Kidney (tissue), 14 donors: ENCODE results near the gene SF3B2. TPM values are rescaled to one million over a fixed set of nuclear protein-coding genes. Genes with fewer than 3 reads are reported as not detected.
"Not testable (repeated sequence)": the region's sequence is repeated elsewhere in the genome, so short reads cannot be mapped to it uniquely, and the experiment has no call there.

Experiments used
- DNase-seq, 5 donors: peaks; one replicate each; pipeline ENCODE4 v3.0.0-alpha.2; 2013 to 2020
- FAIRE-seq: peaks from 2 replicates; lab custom pipeline; 2012; peaks lifted over from hg19 to GRCh38; lab: Jason Lieb, UNC
- H3K27ac ChIP-seq, 2 donors: one replicate each; pipeline ENCODE4 v1.7.0; 2013; ENCODE audit warnings: low read depth in 2 of 2, low read length in 2 of 2, inconsistent platforms in 1 of 2
- H3K27me3 ChIP-seq: one replicate; pipeline ENCODE4 v1.7.1; 2013; ENCODE audit warnings: low read length, inconsistent platforms; ENCODE audit not compliant: control insufficient read depth, insufficient read depth
- H3K36me3 ChIP-seq, 3 donors: one replicate each; pipeline versions ENCODE4 v1.7.0 to v1.7.1; 2013; ENCODE audit warnings: low read length in 3 of 3, control low read depth in 1 of 3, inconsistent platforms in 1 of 3; ENCODE audit not compliant: insufficient read depth in 3 of 3, control insufficient read depth in 2 of 3
- H3K4me1 ChIP-seq, 3 donors: one replicate each; pipeline versions ENCODE4 v1.7.0 to v1.7.1; 2013; ENCODE audit warnings: low read length in 3 of 3, inconsistent platforms in 1 of 3, low read depth in 1 of 3; ENCODE audit not compliant: control insufficient read depth in 2 of 3, insufficient read depth in 2 of 3
- H3K4me3 ChIP-seq, 3 donors: one replicate each; pipeline versions ENCODE4 v1.7.0 to v1.8.1; 2013; ENCODE audit warnings: low read length in 3 of 3, control low read depth in 1 of 3, inconsistent platforms in 1 of 3
- H3K9ac ChIP-seq, 3 donors: one replicate each; pipeline versions ENCODE4 v1.7.0 to v1.7.1; 2013; ENCODE audit warnings: low read length in 3 of 3, control low read depth in 1 of 3, inconsistent platforms in 1 of 3
- H3K9me3 ChIP-seq, 3 donors: one replicate each; pipeline versions ENCODE4 v1.7.0 to v1.7.1; 2013; ENCODE audit warnings: low read length in 3 of 3, control low read depth in 1 of 3, inconsistent platforms in 1 of 3; ENCODE audit not compliant: control insufficient read depth in 2 of 3, insufficient read depth in 1 of 3
- intact Hi-C: fragments of 100-400 bp; cut with DNase I; formaldehyde crosslinking; loops from one replicate; pipeline ENCODE4 v1.11.1; 2022
- polyA plus RNA-seq: library from polyadenylated mRNA; stranded (reverse); fragments of 350-450 nt; fragmentation: Illumina TruSeq; extraction: RNeasy Lipid Tissue Mini Kit (QIAGEN cat#74804); gene quantifications from one replicate; pipeline ENCODE4 v1.2.3, GENCODE V29; 2014; ENCODE audit warnings: low read depth, low replicate concordance; ENCODE audit not compliant: insufficient read depth
- total RNA-seq: library from RNA; stranded (reverse); fragmentation: NEBNext Ultra II Directional; extraction: Animal tissue kit (Norgen Biotek cat#: 25700); gene quantifications from one replicate; pipeline ENCODE4 v1.2.1, GENCODE V29; 2021
- TF ChIP-seq, protein P1 (sequence below): IDR thresholded peaks from 3 replicates; pipeline ENCODE4 v1.5.1; 2012; ENCODE audit warnings: mild to moderate bottlenecking, moderate library complexity, borderline replicate concordance; ENCODE audit not compliant: insufficient read depth; ENCODE audit errors: extremely low read depth
- donor health status: control.
- donor health status: control.
- donor health status: control.
- donor health status: control.
- donor health status: control.
- donor health status: DM: yes; HTN: yes; CAD: no.
- donor health status: Normal renal cell carcinoma (clear cell type).

Gene SF3B2
- total and polyA plus RNA-seq, 2 donors from 2014 or later = 114 to 172 TPM

DNA sequence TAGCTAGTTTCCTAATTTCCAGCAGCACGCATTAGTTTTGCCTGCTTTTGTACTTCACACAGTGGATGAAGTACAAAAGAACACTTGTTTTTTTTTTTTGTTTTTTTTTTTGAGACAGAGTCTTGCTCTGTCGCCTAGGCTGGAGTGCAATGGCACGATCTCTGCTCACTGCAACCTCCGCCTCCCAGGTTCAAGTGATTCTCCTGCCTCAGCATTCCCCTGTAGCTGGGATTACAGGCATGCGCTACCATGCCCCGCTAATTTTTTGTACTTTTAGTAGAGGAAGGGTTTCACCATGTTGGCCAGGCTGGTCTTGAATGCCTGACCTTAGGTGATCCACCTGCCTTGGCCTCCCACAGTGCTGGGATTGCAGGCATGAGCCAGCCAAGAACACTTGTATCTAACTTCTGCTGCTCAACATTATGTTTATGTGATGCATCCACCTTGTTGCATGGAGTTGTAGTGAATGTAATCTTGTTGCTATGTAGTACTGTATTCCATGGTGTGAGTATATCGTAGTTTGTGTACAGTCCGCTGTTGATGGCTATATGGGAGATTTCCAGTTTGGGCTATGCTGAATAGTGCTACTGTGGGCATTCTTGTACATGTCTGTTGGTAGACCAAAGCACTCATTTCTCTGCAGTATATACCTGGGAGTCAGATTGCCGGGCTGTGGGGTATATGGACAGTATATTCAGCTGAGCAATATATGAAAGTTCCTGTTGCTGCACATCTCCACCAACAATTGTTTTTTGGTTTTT lies 35.2 kb downstream of the SF3B2 start:
- Histone ChIP-seq H3K27ac (no peak overlapping the region), H3K9me3 (no peaks in the 10 kb centered on the region), H3K4me3 (no peak overlapping the region), H3K9ac (no peak overlapping the region), H3K27me3 (no peaks in the 10 kb centered on the region), H3K4me1 (peaks cover 0 to 6% (median 3%) of the 10 kb centered on the region in 3 donors), H3K36me3 (no peaks in the 10 kb centered on the region)
- DNase-seq = no peak
- TF ChIP-seq, protein P1, sequence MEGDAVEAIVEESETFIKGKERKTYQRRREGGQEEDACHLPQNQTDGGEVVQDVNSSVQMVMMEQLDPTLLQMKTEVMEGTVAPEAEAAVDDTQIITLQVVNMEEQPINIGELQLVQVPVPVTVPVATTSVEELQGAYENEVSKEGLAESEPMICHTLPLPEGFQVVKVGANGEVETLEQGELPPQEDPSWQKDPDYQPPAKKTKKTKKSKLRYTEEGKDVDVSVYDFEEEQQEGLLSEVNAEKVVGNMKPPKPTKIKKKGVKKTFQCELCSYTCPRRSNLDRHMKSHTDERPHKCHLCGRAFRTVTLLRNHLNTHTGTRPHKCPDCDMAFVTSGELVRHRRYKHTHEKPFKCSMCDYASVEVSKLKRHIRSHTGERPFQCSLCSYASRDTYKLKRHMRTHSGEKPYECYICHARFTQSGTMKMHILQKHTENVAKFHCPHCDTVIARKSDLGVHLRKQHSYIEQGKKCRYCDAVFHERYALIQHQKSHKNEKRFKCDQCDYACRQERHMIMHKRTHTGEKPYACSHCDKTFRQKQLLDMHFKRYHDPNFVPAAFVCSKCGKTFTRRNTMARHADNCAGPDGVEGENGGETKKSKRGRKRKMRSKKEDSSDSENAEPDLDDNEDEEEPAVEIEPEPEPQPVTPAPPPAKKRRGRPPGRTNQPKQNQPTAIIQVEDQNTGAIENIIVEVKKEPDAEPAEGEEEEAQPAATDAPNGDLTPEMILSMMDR = no peak
- no peak for FAIRE-seq
- intact Hi-C loops = no loop called here

DNA sequence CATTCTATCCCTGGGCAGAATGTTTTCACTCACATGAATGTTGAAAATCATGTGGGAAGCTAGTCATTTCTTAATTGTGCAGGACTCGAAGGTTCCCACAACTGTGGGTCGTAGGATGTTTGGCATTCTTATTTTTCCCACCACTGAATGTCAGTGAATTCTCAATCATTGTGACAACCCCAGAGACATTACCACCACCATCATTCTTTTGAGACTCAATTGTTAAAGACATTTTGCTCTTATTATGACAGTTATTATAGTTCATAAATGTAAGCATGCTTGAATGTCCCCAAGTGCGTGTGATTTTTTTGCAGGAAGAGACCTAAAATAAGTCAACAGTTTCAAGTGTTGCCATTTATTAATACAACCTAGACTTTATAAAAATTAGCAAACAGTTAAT lies 36.9 kb downstream of the SF3B2 start:
- intact Hi-C loops = no loop called here
- FAIRE-seq (no peak), DNase-seq (no peak)
- no peak overlapping the region for H3K9ac ChIP-seq
- H3K9me3 ChIP-seq = no peaks in the 10 kb centered on the region
- no peak overlapping the region for H3K27ac ChIP-seq
- H3K27me3 ChIP-seq = no peaks in the 10 kb centered on the region
- peaks cover 0 to 3% (median 0%) of the 10 kb centered on the region in 3 donors for H3K4me1 ChIP-seq
- H3K36me3 ChIP-seq = no peaks in the 10 kb centered on the region
- H3K4me3 ChIP-seq = no peak overlapping the region
- TF ChIP-seq, protein P1 = no peak

DNA sequence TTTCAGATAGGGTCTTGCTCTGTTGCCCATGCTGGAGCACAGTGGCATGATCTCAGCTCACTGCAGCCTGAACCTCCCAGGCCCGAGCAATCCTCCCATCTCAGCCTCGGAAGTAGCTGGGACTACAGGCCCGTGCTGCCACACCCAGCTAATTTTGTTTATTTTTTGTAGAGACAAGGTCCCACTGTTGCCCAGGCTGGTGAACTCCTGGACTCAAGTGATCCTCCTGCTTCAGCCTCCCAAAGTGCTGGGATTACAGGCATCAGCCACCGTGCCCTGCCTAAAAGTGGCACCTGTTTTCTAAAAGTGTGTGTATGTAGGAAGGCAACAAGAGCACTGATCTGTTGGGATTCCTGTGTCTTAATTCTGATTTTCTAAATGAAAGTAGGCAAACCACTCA lies 38.1 kb downstream of the SF3B2 start:
- Histone ChIP-seq H3K4me1 (peaks cover 0 to 3% (median 0%) of the 10 kb centered on the region in 3 donors), H3K36me3 (no peaks in the 10 kb centered on the region), H3K27ac (no peak overlapping the region), H3K9ac (no peak overlapping the region), H3K4me3 (no peak overlapping the region), H3K27me3 (no peaks in the 10 kb centered on the region), H3K9me3 (no peaks in the 10 kb centered on the region)
- intact Hi-C loops = no loop called here
- TF ChIP-seq, protein P1 = no peak
- DNase-seq (no peak), FAIRE-seq (no peak)

DNA sequence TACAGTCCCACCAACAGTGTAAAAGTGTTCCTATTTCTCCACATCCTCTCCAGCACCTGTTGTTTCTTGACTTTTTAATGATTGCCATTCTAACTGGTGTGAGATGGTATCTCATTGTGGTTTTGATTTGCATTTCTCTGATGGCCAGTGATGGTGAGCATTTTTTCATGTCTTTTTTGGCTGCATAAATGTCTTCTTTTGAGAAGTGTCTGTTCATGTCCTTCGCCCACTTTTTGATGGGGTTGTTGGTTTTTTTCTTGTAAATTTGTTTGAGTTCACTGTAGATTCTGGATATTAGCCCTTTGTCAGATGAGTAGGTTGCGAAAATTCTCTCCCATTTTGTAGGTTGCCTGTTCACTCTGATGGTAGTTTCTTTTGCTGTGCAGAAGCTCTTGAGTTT lies 40.0 kb downstream of the SF3B2 start:
- H3K4me1 ChIP-seq, DNase-seq, H3K4me3 ChIP-seq, intact Hi-C loops, FAIRE-seq, H3K27me3 ChIP-seq, H3K9ac ChIP-seq, H3K27ac ChIP-seq, H3K36me3 ChIP-seq, H3K9me3 ChIP-seq: not testable (repeated sequence)

DNA sequence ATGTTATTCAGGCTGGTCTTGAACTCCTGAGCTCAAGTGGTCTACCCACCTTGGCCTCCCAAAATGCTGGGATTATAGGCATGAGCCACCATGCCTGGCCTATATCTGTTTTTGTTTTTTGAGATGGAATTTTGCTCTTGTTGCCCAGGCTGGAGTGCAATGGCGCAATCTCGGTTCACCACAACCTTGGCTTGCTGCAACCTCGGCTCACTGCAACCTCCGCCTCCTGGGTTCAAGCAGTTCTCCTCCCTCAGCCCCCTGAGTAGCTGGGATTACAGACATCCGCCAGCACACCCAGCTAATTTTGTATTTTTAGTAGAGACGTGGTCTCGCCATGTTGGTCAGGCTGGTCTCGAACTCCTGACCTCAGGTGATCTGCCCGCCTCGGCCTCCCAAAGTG lies 47.6 kb downstream of the SF3B2 start:
- DNase-seq, H3K4me3 ChIP-seq, H3K36me3 ChIP-seq, H3K4me1 ChIP-seq, H3K27me3 ChIP-seq, intact Hi-C loops, H3K9me3 ChIP-seq, FAIRE-seq, H3K9ac ChIP-seq, H3K27ac ChIP-seq: not testable (repeated sequence)
